GM19468 (cell line): Measurements from ENCODE around the gene HLA-DQB1.
A peak's percentile ranks its signal among the peaks of the same experiment; 100 is the strongest.
"Not testable (repeated sequence)": the region's sequence is repeated elsewhere in the genome, so short reads cannot be mapped to it uniquely, and the experiment has no call there.

Experiments
- ATAC-seq: cut with Tn5 transposase; IDR thresholded peaks from one replicate; pipeline ENCODE4 v1.9.1; 2021; ENCODE audit warnings: mild to moderate bottlenecking, moderate library complexity, moderate number of reproducible peaks; ENCODE audit not compliant: unreplicated experiment; ENCODE audit errors: extremely low read depth

The HLA-DQB1 gene

DNA sequence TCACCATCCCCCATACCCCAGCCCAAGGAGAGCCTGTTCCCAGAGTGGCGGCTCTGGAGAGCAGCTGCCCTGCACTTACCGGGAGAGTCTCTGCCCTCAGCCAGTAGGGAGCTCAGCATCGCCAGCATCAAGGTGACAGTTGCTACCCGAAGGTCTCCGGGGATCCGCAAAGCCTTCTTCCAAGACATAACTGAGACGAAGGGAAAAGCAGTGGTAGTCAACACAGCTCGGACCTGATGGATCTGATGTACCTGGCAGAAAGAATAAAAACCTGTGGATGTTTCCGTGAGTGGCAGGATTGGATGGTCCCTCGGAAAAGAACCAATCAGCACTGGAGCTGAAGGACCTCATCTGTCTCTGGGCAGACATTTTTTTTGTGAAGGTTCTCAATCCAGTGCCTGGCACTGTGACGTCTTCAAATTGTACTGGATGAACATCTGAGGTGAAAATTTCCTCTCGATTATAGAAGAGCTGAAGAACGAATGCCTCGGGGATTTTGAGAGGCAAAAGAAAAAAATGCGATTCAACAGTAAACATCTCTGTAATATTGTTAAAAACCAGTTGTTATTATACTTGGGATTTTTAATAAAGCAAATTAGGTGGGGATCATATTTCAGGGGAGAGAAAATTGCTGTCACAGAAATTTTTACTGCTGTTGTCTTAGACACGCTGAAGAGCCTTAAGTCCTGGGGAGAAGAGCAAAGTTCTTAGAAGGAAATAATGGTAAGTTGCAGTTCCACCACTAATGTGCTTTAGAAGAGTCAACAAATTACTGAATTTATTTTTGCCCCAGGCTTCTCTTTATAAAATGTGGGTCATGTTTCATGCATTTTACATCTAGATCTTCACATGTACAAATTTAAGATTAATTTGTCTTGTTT is at the start of gene HLA-DQB1:
TSS of gene HLA-DQB1 (minus strand) at position 238 of the 881 bp plus-strand sequence. CDS start at position 188, 50 bp downstream.
- ATAC-seq = peak; percentile 75

DNA sequence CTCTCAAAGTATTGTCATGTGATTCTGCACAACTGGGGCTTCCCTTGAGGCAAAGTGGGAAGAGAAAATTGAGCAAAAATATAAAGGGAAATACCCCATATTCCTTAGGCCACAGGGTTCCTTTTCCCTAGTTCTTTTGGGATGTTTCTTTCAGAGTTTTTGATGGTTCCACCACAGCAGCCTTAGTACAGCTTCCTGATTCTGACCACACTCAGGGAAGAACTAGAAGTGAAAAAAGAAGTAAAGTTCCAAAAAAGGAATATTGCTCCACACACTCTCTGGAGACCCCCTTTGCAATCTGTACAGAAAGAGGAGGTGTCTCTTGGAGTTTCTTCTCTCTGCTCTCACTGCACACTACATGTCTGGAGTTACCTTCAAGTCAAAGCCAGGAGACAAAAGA is 46.8 kb upstream of the HLA-DQB1 start:
- ATAC-seq = no peak

DNA sequence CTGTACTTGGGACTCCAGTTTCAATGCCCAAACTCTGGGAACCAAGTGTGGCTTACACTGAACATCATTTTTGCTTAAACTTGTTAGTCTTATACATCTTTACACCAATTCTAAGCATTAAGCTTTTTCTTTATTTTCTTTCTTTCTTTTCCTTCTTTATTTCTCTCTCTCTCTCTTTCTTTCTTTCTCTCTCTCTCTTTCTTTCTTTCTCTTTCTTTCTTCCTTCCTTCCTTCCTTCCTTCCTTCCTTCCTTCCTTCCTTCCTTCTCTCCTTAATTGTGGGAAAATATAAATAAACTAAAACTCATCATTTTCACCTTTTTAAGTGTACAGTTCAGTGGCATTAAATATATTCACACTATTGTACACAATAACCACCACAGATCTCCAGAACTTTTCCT is 43.2 kb upstream of the HLA-DQB1 start:
- no peak for ATAC-seq

GRCh38 chr6:32705164-32705563 is 38.7 kb upstream of the HLA-DQB1 start:
- not testable (repeated sequence) for ATAC-seq

DNA sequence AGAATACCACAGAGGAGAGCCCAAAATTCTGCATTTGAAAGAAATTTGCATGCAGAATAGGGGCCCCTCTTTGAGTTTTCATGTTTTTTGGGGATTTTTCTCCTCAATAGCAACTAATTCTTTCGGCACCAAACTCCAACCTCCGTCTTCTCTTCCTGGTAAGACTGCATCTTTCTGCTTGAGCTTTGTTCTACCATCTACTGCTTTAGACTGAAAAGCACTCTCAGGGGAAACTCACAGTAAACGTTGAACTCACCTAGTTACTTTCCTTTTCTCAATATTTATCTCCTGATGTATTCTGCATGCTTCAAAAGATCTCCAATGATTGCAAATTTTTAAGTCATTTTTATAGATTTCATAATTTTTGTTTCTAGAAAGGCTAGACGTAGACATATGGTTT is 36.9 kb upstream of the HLA-DQB1 start:
- no peak for ATAC-seq

GRCh38 chr6:32700391-32701040 is 34.1 kb upstream of the HLA-DQB1 start:
- no peak for ATAC-seq

DNA sequence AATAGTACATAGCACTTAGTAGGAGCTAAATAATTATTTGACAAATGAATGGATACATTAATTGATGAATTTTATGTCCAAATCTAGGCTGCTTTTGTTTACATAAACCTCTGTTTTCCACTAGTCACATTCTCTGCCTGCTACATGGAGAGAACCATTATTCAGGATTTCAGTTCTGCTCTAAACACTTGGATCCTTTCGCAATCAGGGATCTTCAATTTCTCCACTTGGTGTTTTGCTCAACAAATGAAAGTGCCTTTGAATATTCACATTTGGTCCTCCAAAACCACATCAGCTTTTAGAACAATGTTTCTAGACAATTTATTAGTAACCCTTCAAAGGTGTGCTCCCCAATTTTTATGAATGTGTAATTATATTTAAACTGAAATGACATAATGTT is 30.6 kb upstream of the HLA-DQB1 start:
- no peak for ATAC-seq

DNA sequence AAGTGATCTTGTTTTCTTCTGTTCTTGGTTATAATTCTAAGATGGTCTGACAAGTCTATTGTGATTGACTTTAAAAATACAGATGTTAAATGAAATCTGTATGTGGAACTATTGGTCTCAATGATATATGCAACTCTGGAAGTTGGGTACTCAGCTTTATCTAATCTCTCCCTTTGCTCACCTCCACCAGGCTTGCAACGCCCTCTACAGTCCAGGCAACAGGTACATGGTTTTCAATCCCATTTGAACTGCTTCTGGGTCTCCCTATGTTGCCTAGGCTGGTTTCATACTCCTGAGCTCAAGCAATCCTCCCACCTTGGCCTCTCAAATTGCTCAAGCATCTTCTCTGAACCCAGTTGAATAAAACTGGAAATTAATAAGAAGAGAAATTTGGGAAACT is 25.6 kb upstream of the HLA-DQB1 start:
- ATAC-seq = no peak

DNA sequence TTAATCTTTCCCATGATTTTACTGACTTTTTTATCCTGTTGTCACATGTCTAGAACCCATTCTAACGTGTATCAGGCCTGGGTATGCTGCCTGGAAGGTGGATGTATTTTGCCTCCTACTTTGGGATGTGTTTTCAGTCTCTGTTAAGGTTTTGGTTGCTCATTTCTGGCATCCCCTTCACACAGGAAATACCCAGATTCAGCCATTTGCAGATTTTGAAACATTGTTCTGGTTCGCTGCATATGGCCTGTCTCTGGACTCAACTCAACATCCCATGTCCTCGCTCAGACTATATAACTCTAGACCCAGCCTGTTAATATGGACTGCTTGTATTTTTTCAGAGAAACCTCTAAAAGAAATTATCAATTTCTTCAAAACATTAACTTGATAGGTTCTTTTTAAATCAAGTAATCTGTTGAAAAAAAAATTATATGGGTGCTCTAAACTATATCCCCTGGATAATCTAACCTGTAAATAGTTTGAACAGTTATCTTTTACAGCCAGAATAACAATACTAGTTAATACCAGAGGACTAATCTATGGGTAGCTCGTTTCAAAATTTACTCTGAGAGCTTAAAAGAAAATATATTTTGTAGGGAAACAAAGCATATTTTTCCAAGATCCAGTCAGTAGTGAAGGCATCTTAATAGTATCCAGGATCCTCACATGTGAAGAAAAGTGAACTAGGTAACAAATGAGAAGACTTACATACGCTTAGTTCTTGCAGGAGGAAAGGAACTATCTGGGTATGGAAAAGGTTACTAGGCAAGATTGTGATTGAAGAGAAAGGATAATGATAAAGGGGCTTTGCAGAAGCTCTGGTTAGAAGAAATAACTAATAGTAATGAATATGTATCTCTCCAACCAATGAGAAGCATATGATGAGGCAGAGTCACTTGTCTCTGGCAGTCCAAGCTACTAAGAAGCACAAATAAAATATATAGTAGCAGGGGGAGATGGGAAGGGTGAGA is 23.4 kb upstream of the HLA-DQB1 start:
- no peak for ATAC-seq

- peak; percentile 74 for ATAC-seq
Measured at GRCh38 chr6:32685603-32686002, 19.1 kb upstream of the HLA-DQB1 start.

GRCh38 chr6:32684246-32684645 is 17.8 kb upstream of the HLA-DQB1 start:
- no peak for ATAC-seq

DNA sequence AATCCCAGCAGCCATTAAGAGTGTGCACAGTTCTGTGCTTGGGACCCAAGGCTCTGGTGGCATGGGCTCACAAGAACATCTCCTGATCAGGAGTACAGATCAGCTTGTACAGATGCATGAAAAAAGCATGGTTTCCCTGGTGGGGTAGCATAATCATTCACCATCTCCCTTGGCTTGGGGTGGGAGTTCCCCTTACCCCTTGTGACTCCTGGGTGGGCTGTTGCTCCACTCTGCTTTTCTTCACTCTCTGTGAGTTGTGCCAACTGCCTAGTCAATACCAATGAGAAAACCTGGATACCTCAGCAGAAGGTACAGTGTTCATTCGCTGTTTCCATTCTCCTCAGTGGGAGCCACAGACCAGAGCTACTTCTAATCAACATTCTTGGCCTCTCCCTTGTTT is 13.6 kb upstream of the HLA-DQB1 start:
- ATAC-seq = no peak

DNA sequence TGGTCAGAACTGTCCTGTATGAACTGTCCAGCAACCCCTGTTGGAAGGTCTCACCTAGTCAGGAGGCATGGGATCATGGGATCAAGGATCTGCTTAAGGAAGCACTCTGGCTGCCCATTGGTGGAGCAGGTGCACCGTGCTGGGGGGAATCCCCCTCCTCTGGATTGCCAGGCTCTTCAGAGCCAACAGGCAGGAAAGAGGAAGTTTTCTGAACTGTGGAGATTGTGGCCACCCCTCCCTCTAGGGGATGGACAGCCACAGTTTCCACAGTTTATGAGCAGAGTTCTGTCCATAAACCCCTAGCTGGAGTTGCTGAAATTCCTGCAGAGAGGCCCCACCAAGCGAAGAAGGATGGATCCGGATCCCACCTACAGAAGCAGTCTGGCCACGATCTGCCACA is 13.0 kb upstream of the HLA-DQB1 start:
- ATAC-seq = no peak

- ATAC-seq = not testable (repeated sequence)
Measured at GRCh38 chr6:32674123-32674522, 7.7 kb upstream of the HLA-DQB1 start.

DNA sequence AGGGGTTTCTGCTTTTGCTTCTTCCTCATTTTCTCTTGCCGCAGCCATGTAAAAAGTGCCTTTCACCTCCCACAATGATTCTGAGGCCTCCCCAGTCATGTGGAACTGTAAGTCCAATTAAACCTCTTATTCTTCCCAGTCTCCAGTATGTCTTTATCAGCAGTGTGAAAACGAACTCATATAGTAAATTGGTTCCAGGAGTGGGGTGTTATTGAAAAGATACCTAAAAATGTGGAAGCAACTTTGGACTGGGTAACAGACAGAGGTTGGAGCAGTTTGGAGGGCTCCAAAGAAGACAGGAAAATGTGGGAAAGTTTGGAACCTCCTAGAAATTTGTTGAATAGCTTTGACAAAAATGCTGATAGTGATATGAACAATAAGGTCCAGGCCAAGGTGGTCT is 5.5 kb upstream of the HLA-DQB1 start:
- not testable (repeated sequence) for ATAC-seq

- no peak for ATAC-seq
Measured at GRCh38 chr6:32669893-32670292, 3.4 kb upstream of the HLA-DQB1 start.

DNA sequence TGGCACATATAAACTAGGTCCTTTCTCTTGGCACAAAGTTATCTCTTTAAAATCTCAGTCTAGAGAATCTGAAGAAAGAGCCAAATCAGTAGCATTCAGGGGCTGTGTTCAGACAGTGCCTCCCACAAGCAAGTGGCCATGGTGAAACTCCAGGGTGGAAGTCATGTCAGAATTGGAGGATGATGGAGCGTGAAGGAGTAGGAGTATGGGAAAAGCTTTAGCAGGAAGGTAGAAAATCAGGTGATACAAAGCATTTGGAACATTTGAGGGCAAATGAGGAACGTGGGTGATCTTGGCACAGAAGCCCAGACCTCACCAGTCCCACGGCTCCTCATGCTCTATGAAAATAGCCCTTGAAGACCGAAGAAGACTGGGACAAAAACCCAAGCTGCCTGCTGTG is 2.8 kb upstream of the HLA-DQB1 start:
- ATAC-seq = no peak

DNA sequence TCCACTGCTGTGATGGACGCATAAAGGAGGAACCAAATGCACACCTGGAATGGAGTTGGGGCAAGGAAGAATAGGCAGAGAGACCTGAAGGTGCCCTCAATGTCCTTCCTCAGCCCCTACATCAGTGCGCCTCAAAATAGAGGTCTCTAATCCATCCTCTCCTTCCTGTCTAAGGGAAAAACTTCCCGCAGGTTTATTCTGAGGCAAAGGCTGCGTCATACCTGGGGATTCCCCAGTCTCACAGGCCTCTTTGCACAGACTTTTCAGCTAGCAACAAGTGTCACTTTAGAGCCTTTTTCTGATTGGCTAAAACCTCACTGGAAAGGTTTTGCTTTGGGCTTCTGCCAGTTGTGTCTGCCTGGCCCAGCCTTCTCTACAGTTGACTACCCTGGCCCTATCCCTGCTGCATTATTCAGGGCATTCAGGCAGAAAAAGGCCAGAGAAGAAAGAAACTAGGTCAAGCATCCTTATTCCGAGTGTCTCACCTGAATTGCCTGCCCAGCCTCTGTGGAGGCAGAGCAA is 1.8 kb upstream of the HLA-DQB1 start:
- ATAC-seq = peak; percentile 34

DNA sequence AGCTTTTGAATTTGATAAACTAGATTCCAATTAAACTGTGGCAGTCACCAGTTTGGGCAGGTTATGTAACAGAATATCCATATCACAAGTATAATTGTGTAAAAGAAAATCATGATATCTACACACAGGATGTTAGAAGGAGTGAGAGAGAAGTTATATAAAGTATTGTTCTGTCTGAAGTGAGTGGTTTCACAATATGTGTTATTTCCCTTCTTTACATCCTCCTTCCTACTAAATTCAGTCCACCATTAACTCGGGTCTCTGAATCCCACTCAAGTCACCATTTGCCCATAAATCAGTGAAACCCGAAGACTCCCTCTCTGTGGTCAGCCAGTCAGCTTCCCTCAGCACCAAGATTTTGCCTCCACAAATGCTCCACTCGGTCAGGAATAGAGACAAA is 796 bp downstream of the HLA-DQB1 start:
- no peak for ATAC-seq

GRCh38 chr6:32664827-32665362 is 1.6 kb downstream of the HLA-DQB1 start:
- no peak for ATAC-seq
